WI38 (cell line): ENCODE measurements around the gene UBE2H.
"Not testable (repeated sequence)": the region's sequence is repeated elsewhere in the genome, so short reads cannot be mapped to it uniquely, and the experiment has no call there.

Experiments used
- H3K4me3 ChIP-seq: 2 replicates; pipeline ENCODE4 v1.5.1; 2011; ENCODE audit warnings: low read depth, mild to moderate bottlenecking, control low read depth, low read length
- CTCF ChIP-seq: IDR thresholded peaks from 2 replicates; pipeline ENCODE4 v1.5.1; 2012; ENCODE audit warnings: low read depth, mild to moderate bottlenecking, control low read depth, low read length

The UBE2H gene

GRCh38 chr7:129803546-129804081 is 149.1 kb downstream of the UBE2H start:
- no peak for TF ChIP-seq CTCF
- H3K4me3 ChIP-seq, result no peak overlapping the region

- no peak overlapping the region for H3K4me3 ChIP-seq
- no peak for TF ChIP-seq CTCF
Observed at GRCh38 chr7:129801882-129802281, 150.9 kb downstream of the UBE2H start.

GRCh38 chr7:129800901-129801300 is 151.9 kb downstream of the UBE2H start:
- no peak for TF ChIP-seq CTCF
- no peak overlapping the region for H3K4me3 ChIP-seq

- no peak overlapping the region for H3K4me3 ChIP-seq
Observed at GRCh38 chr7:129799350-129799955, 153.3 kb downstream of the UBE2H start.

GRCh38 chr7:129798616-129799349 is 154.0 kb downstream of the UBE2H start:
- no peak overlapping the region for H3K4me3 ChIP-seq
- TF ChIP-seq CTCF, result no peak

More at GRCh38 chr7:129799350-129799955, 153.3 kb downstream of the UBE2H start:
- no peak for TF ChIP-seq CTCF

GRCh38 chr7:129797214-129797789 is 155.5 kb downstream of the UBE2H start:
- H3K4me3 ChIP-seq, result no peak overlapping the region
- no peak for TF ChIP-seq CTCF

- H3K4me3 ChIP-seq, result no peak overlapping the region
- no peak for TF ChIP-seq CTCF
Observed at GRCh38 chr7:129796186-129796775, 156.5 kb downstream of the UBE2H start.

GRCh38 chr7:129794461-129794860 is 158.3 kb downstream of the UBE2H start:
- not testable (repeated sequence) for H3K4me3 ChIP-seq
